GM21619 (cell line): ENCODE measurements around the gene RALGDS.
"Not testable (repeated sequence)": the region's sequence is repeated elsewhere in the genome, so short reads cannot be mapped to it uniquely, and the experiment has no call there.

ENCODE experiments used
- ATAC-seq: cut with Tn5 transposase; IDR thresholded peaks from one replicate; pipeline ENCODE4 v1.9.1; 2021; ENCODE audit not compliant: unreplicated experiment

RALGDS gene

DNA sequence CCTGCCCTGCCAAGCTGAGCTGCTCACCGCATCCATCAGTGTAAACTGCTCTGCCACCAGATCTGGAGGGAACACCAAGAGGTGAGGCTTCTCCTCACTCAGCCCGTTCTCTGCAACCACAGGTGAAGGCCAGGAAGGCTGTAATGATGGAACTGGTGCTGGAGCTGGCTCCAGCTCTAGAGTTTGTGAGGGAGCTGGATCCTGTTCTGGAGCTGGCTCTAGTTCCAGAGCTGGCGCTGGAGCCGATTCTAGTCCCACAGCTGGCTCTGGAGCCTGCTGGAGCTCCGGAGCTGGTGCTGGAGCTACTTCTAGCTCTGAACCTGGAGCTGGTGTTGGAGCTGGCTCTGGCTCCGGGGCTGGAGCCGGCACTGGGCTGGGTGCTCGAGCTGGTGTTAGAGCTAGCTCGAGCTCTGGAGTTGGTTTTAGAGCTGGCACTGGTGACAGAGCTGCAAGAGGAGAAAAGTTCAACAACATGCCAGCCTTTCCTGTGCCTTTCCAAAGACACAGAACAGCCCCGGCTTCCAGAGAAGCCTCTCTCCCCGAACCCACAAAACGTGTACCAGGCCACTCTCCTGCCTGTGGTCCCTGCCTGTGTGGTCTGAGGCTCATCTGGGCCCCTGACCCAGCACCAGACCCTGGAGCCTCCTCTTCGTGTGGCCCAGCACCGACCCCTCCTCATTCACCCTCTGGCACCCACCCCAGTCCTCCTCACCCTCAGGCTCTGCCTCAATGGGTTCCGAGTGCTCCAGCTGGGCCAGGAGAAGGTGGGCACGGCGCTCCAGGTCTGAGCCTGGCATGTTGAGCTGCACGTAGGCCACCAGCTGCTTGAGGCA lies 12.9 kb downstream of the RALGDS start:
- ATAC-seq = no peak

DNA sequence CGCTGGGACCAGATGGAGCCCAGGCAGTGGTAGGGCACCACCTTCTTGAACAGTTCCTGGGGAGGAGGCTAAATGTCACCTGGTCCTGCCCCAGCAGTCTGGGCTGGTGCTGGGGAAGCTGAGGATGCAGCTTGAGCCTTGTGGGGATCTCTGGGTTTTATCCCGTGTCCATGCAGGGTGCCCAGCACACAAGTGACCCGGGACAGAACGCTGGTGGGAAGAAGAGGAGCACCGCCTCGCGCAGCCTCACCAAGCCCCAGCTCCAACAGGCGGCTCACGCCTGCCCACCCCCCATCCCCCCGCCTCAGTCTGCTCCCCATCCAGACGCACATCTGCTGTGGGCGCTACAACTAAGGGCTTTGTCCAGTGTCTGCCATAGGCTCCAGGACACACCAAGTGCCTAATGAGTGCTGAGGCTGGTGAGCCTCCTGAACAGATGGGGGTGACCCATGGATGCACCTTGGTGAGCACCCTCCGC lies 13.8 kb downstream of the RALGDS start:
- ATAC-seq = no peak

DNA sequence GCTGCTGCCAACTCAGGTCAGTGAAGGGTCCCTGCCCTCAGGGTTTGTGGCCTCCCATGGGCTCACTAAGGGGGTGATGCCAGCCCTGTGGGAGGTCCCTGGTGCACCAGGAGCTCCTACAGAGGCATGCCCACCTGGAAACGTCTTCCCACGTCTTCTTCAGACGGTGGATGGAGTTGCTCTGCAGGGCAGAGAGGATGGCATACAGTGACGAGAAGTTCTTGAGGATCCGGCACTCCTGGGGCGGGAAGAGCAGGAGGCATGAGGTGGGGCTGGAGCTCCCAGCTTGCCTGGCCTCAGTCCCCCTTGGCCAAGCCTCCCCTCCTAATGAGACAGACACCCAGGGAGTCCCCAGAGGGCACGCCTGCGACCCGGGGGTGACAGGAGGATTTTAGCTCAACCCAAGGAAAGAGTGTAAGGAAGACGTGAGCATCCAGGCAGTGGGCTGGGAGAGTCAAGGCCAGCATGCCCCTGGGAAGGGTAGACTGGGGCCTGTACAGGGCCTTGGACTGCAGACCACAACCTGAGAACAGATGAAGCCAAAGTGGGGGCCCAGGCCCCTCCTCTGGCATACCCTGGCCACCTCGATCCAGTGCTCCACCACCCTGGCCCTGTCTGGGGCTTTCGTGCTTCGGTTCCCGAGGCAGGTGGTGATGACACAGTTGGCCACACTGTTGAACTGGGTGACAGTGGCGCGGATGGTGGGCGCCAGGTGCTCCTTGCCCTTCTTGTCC lies 14.4 kb downstream of the RALGDS start:
- no peak for ATAC-seq

GRCh38 chr9:133105461-133105770 lies 15.6 kb downstream of the RALGDS start:
- no peak for ATAC-seq

DNA sequence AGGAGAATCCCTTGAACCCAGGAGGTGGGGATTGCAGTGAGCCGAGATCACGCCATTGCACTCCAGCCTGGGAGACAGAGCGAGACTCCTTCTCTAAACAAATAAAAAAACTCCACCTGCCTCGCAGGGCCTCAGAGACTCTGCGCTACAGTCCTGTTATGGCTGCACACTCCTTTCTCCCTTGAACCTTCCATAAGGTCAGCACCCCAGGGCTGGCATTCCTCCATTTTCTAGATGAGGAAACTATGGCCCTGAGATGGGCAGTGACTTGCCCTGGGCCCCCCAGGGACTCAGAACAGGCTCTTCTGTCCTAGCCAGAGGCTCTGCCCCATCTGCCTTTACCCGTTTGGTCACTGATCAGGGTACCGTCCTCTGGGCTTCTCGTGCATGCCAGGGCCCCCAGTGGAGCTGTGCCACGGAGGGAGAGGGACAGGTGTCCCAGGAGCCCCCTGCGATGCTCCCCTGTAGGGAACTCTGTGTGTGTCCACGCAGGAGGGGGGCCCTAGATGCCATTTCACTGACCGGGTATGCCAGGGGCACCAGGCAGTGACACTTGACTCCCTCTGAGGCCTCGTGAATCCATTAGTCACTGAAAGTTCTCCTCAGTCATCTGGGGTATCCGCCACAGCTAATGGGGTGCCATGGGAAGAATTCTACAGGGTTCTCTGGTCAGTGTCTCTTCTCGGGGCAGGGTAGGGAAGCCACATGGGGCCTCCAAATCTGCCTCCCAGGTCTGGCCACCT lies 16.2 kb downstream of the RALGDS start:
- no peak for ATAC-seq

DNA sequence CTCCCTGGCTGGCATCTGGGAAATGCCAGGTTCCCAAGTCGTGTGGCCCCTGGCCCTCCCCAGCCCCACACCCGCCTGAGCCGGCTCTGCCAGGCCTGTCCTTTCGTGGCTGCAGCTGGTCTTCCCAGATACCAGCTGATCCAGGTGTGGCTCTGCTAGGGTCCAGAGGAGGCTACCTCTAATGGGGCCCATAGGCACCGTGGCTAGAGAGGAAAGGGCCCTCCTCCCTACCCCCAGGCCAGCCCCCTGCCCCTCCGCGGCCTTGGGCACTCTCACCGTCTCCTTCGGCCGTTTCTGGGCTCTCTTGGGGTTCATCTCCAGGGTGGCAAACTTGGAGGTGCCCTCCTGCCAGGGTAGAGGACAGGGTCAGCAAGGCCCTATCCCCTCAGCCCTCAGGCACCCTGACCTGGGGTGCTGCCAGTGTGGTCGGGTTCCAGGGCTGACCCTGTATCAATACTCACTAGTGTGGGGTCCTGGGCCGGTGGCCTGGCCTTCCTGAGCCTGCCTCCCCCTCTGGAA lies 17.0 kb downstream of the RALGDS start:
- ATAC-seq = no peak

DNA sequence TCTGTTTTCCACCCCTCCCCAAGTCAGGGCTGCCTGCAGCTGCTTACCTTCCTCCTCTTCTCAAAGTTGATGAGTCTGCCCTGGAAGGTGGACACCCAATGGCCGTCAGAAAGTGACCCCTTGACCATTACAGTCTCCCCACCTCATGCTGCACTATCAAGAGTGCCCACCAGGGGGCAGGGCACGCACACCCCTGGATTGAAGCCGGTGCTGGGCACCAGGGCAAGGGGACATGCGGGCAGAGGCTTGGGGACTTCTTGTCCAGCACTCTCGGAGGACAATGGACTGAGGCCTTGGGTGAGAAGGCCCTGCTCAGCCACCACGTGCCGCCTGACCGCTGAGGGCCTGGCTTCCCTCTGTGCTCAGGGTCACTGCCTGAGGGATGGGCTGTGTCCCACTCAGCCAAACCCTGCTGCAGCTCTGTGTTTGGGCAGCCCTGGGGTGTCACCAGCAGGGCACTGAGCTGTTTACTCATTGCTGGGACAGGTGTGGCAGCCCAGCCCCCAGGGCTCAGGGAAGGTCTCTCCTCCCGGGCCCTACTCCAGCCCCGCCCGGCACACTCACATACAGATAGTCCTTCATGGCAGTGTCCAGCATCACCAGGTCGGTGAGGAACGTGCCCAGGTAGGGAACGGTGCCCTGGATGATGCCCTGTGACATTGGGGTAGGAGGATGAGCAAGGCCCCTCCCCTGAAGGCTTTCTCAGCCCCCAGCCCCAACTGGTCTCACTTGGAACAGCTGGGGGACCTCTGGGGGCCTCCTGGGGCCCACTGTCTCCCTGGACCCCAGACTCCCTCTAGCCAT lies 17.7 kb downstream of the RALGDS start:
- ATAC-seq = no peak

- no peak for ATAC-seq
These were observed 18.6 kb downstream of the RALGDS start for GRCh38 chr9:133102190-133103021.

DNA sequence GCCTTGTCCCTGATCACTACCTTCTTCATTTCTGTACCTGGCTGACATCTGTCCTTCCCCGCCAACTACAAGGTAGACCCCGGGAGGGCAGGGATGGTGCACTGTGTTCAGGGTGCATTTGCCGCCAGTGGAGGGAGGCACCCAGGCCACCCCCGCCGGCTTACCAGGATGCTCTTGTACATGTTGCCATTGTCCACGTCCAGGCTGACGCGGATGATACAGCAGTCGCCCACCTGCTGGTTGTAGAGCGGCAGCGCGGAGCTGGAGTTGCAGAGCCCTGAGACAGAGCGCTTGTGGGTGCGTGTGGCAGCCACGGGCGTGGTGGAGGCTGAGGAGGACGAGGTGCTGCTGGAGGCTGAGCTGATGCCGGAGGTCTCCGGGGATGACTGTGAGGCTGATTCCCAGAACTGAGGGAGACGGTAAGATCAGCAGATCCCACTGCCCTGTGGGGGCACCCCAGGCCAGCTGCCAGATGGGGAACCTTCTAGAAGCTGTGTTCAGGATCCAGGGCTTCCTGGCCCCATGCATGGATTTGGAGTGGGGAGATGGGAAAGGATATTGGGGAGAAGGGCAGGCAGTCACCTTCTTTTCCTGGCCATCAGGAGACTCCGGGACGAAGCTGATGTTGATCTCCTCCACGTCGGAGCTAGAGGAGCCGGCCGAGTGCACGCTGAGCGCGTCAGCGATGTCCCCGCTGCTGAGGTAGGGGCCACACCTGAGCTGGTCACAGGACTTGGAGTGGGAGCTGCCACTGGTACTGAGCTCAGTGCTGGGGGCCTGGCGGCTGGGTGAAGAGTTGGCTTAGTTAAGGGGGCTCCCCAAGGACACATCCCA lies 19.5 kb downstream of the RALGDS start:
- no peak for ATAC-seq

- ATAC-seq = no peak
These were observed 20.3 kb downstream of the RALGDS start for GRCh38 chr9:133100506-133101355.

DNA sequence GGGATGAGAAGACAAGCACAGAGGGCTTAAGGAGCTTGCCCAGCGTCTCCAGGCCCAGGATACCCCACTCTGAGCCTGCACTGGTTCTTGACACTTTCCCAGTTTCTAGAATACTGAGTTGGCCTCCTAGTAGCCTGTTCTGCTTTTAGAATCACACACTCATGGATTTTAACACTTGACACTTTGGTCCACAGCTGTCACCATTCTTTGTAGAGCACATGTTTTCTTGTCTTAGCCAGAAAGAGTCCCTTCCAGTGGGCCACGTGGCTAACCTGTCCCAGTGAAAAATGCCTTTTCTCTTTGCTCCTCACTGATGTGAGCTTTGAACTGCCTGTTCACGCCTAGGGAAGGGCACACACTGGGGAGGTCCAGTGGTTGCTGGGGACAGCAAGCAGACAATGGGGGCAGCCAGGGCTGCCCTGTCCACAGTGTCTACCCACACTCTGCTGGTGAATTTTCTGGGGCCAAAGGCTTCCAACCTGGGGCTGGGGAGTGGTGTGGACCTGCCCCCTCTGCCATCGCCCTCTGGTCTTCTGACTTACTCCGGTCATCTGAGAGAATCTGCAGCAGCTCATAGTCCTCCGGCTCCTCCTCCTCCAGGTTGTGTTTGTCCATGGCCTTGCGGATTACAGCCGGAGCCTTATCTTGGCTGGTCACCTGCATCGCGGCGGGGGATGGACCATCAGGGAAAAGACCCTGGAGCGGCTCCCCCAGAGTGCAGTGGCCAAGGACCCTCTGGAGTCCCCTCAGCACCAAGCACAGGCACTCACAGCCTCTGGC lies 21.1 kb downstream of the RALGDS start:
- no peak for ATAC-seq

DNA sequence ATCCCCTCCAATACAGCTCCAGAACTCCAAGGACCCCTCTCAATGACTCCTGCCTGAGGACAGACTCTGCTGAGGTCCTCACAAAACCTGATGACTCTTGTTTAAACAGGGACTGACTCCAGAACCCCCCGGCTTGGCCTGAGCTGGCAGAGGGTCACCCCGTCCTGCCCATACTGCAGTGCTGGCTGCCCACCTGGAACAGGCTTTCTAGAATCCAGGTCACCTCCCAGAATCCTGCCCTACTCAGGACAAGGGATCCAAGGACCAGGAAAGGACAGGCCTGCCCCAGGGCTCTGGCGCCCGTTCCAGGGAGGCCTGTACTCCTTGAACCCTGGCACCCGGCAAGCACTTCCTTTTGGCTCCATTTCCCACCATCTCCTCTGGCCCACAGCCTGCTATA lies 22.2 kb downstream of the RALGDS start:
- no peak for ATAC-seq

GRCh38 chr9:133098104-133098754 lies 22.8 kb downstream of the RALGDS start:
- no peak for ATAC-seq

GRCh38 chr9:133094842-133095393 lies 26.1 kb downstream of the RALGDS start:
- ATAC-seq = no peak

DNA sequence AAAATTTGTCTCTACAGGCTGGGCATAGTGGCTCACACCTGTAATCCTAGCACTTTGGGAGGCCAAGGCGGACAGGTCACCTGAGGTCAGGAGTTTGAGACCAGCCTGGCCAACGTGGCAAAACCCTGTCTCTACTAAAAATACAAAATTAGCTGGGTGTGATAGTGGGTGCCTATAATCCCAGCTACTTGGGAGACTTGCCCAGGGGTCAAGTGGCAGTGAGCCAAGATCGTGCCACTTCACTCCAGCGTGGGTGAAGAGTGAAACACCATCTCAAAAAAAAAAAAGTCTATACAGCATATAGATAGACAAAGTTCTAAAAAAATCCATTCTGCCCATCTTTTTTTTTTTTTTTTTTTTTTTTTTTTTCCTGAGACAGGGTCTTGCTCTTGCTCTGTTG lies 26.7 kb downstream of the RALGDS start:
- ATAC-seq = not testable (repeated sequence)

- ATAC-seq = no peak
These were observed 30.2 kb downstream of the RALGDS start for GRCh38 chr9:133090752-133091385.
